NCI-H2107 (cell line): ENCODE data around the gene PAK1.
"Not testable (repeated sequence)": the region's sequence is repeated elsewhere in the genome, so short reads cannot be mapped to it uniquely, and the experiment has no call there.

Experiments used
- DNase-seq: peaks from one replicate; lab custom pipeline; 2025; lab: John Stamatoyannopoulos, UW

The PAK1 gene

GRCh38 chr11:77308838-77309237 lies 165.1 kb downstream of the PAK1 start:
- no peak for DNase-seq

- no peak for DNase-seq
These were observed 170.6 kb downstream of the PAK1 start for GRCh38 chr11:77303328-77303727.

- no peak for DNase-seq
These were observed 171.1 kb downstream of the PAK1 start for GRCh38 chr11:77302752-77303151.

DNA sequence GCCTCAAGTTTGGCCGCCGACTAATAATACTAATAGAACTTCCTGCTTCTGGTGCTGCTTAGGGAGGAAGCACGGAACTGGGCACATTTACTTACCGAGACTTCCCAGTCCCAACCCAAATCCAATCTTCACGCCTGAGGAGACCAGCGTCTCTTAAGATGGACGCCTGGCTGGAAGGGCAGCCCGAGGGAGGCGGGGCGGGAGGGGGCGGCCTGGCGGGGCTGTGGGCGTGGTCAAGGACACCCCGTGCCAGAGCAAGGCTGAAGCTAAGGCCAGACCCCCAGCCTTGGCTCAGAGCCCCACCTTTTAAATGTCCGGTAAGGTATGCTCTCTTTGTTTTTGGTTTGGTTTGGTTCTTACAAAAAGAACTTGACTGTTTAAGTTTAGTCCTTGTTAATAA lies 172.4 kb downstream of the PAK1 start, which contains the start of gene GDPD4:
TSS of gene GDPD4 (minus strand) at position 177 of the 400 bp plus-strand sequence. CDS start 16,549 bp downstream, outside the sequence.
- no peak for DNase-seq

DNA sequence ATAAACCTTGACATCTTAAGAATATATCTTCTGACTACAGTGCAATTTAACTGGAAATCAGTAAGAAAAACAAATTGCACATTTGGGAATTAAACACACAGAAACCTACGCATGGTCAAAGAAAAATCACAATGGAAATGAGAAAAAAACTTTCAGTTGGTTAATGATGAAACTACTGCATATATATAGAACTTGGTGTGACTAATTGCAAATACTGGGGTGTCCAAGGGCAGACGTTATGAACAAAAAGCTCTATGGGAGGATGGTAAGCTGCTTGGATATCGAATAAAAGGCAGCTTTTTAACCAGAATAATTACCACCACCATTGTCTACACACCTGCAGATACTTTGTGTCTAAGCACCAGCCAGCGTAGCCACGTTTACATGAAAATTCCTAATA lies 173.2 kb downstream of the PAK1 start:
- DNase-seq, result no peak

GRCh38 chr11:77300028-77300427 lies 173.9 kb downstream of the PAK1 start:
- DNase-seq, result not testable (repeated sequence)

DNA sequence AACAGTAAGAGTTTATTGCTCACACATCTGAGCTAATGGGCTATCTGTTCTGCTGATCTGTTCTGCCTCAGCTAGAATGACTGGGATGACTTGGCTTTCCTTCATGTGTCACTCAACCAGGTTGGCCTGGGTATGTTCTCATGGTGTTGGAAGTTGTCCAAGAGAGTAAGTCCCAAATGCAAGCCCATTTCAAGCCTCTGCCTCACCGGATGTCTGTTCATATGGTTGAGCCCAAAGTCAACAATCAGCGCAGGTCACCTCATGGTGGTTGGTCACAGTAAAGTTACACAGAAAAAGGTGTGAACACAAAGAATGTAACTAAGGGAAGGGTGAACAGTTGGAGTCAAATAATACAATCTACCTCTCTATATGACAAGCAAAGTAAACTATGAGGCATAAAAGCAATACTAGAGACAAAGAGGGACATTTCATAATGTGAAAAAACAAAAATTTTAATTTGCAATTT lies 174.3 kb downstream of the PAK1 start:
- no peak for DNase-seq

- DNase-seq, result no peak
These were observed 179.9 kb downstream of the PAK1 start for GRCh38 chr11:77294040-77294439.

GRCh38 chr11:77289737-77290136 lies 184.2 kb downstream of the PAK1 start:
- no peak for DNase-seq

GRCh38 chr11:77287615-77288273 lies 186.2 kb downstream of the PAK1 start:
- no peak for DNase-seq

DNA sequence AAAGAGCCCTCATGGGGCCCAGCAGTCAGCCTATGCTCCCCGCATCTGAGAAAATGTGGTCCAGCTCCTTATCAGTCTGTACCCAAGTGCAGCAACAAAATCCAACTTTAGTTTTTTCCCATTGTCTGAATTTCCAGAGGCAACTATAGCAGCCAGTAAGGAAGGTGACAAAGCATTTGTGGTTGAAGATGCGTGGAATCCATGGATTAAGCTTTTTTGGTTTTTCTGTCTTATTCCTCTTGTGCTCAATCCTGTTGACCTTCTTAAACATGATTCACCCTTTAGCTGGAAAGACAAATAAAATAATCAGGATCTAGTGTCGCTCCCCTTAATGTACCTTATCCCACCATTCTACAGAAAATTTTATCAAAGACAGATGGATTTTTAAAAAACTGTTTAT lies 186.8 kb downstream of the PAK1 start:
- DNase-seq, result no peak

GRCh38 chr11:77284476-77285468 lies 189.1 kb downstream of the PAK1 start:
- no peak for DNase-seq

DNA sequence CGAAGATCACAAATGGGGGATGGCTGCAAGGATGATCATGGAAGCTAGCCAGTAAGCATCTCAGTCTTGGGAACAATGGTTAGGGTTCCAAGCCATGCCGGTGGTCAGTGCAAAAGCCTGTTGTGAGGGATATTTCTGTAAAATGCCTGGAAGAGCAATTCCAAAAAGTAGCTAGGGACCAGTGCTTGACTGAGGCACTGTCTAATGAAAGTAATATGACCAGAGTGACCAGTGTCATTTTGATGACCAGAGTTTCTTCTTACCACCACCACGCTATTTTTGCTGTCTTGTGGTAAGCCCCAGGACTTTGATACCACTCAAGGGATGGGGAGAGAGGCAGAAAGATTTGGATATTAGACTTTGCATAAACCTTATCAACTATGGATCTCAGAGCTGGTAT lies 190.8 kb downstream of the PAK1 start:
- DNase-seq, result no peak

DNA sequence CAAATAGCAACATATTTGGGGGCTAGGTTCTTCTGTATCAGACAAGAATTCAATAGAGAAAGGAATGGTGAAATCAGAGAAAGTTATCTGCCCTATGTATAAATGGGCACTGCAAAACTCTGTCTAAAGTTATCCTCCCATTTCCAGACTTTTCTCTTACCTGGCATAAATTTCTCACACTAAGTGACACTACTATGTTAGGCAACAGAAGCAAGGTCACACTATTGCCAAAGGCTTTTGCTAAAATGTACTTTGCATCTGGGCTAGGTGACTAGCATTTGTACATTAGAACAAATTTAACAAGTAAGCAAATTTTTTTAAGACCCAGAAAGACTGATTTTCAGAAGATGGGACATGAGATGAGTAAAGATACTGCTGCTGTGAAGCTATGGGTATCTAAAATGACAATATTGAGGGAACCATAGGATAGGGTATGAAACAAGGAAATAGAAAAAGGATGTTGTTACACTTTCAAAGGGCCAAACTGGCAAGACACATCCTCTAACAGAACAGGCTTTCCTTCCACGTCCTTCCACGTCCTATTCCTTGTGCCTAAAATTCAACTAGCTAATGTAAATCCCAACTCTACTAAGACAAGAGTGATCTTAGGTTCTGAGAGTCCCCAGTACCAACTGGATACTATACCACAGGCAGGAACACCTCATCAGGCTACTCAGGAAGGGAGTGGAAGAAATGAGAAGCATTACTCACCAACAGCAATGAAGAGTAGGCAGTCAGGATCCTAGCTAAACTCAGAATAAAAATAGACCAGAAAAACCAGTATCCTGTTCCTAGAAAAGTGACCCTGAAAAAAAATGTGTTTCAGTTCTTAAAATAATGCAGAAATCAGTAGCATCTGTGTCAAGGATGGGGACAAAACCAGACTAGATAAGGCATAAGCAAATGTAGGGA lies 195.0 kb downstream of the PAK1 start:
- DNase-seq, result no peak

DNA sequence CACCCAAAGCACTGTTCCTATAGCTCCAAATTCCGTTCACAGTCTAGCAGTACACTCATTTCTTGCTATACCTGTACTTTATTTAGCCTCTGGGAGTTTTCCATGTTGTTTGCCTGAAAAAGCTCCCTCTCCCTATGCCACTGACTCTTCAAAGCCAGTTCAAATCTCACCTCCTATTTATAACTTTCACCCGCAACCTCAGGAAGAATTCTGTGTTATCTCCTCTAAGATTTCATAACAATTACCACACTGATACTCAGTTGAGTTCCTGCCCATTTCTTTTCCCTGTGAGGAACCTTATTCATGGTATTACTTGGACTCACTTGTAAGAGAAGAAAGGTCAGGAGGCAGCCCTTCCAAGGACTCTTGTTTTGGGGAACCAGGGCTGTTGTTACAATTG lies 197.6 kb downstream of the PAK1 start:
- DNase-seq, result no peak
